Ovary (tissue), 3 donors: ENCODE data around the gene XRCC3.

Source experiments
- POLR2A ChIP-seq: fragments of 450-650 bp; IDR thresholded peaks from one replicate; pipeline ENCODE4 v1.6.1; 2017; ENCODE audit warnings: antibody characterized with exemption, mild to moderate bottlenecking, moderate library complexity
- TF ChIP-seq, protein P1 (sequence below), 3 donors: fragments of 450-650 bp in 2 of 3; fragments of 200-600 bp in 1 of 3; IDR thresholded peaks; one replicate each; pipeline versions ENCODE4 v1.5.1 to v1.8.0; 2016 to 2022; ENCODE audit warnings: antibody characterized with exemption in 3 of 3, mild to moderate bottlenecking in 1 of 3
- donor health status: DM: no; HTN: no; CAD: no.

DNA sequence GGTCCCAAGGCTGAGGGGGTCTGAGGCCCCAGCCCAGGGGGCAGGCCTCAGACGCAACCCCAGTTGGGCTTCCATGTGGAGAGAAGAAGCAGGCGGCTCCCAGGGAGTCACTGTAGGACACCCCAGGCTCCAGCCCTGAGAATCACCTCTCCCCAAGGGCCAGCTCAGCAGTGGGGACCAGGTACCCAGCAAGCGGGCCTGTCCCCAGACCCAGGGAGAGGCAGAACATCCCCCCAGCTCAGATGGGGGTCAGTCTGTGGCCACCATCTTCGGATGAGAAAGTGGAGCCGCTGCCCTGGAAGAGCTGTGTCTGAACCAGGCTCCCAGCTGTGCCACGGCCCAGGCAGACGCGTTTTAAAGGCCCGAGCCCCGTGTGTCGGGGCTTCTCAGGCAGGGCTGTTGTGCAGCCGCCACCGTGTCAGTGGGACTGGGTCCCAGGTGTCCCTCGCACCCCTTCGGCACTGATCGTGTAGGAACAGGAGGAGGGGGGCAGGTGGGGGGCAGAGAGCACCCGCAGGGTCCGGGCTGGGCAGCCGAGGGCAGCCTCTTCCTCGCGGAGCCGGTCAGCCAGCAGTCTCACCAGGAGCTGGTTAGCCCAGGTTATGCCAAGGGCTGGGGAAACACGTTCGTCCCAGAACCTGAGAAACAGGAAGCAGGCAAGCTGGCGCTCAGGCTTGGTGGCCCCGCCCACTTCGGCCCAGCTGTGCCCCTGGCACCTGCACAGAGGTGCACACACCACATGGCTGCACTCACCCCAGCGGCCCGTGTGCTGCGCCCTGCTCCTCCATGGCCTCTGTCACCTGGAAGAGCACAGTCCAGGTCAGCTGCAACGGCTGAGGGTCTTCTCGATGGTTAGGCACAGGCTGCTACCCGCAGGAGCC lies 16.6 kb downstream of the XRCC3 start:
- TF ChIP-seq, protein P1, sequence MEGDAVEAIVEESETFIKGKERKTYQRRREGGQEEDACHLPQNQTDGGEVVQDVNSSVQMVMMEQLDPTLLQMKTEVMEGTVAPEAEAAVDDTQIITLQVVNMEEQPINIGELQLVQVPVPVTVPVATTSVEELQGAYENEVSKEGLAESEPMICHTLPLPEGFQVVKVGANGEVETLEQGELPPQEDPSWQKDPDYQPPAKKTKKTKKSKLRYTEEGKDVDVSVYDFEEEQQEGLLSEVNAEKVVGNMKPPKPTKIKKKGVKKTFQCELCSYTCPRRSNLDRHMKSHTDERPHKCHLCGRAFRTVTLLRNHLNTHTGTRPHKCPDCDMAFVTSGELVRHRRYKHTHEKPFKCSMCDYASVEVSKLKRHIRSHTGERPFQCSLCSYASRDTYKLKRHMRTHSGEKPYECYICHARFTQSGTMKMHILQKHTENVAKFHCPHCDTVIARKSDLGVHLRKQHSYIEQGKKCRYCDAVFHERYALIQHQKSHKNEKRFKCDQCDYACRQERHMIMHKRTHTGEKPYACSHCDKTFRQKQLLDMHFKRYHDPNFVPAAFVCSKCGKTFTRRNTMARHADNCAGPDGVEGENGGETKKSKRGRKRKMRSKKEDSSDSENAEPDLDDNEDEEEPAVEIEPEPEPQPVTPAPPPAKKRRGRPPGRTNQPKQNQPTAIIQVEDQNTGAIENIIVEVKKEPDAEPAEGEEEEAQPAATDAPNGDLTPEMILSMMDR (IDR thresholded peaks at IDR 0.05): no peak
- TF ChIP-seq POLR2A: no peak
